Common myeloid progenitor, CD34-positive (primary cell): ENCODE measurements around the gene NMRK1.

Source experiments
- CTCF ChIA-PET: fragments of 350-600 bp; sonication (Branson Sonifier 250); formaldehyde crosslinking; loops from one replicate; lab custom pipeline; 2021; ENCODE audit warnings: antibody characterized with exemption; lab: Charles Lee
- POLR2A ChIA-PET: fragments of 350-600 bp; sonication (Branson Sonifier 250); formaldehyde crosslinking; loops from one replicate; lab custom pipeline; 2021; ENCODE audit warnings: antibody characterized with exemption; lab: Charles Lee
- DNase-seq, 3 donors: peaks; one replicate each; pipeline versions ENCODE4 v3.0.0 to v3.0.0-alpha.2; 2013
- H3K27ac ChIP-seq, 2 experiments: 1 replicate in 1 of 2; 2 replicates in 1 of 2; pipeline ENCODE4 v1.7.0; 2013; ENCODE audit warnings: inconsistent platforms in 2 of 2, low read length in 2 of 2, mild to moderate bottlenecking in 2 of 2, low read depth in 1 of 2, moderate library complexity in 1 of 2; ENCODE audit not compliant: severe bottlenecking in 2 of 2, insufficient read depth in 1 of 2, poor library complexity in 1 of 2
- H3K27me3 ChIP-seq, 5 experiments: replicated peaks in 2 of 5; 1 replicate in 3 of 5; 2 replicates in 2 of 5; pipeline versions ENCODE4 v1.6.1 to v1.7.0; 2013; ENCODE audit warnings: low read length in 4 of 5, mild to moderate bottlenecking in 2 of 5, moderate library complexity in 2 of 5, inconsistent platforms in 1 of 5; ENCODE audit not compliant: insufficient read depth in 5 of 5, control insufficient read depth in 4 of 5
- H3K36me3 ChIP-seq, 4 experiments: 1 replicate in 2 of 4; 2 replicates in 2 of 4; pipeline versions ENCODE4 v1.6.1 to v1.7.0; 2013; ENCODE audit warnings: low read length in 3 of 4, control low read depth in 1 of 4, mild to moderate bottlenecking in 1 of 4; ENCODE audit not compliant: control insufficient read depth in 4 of 4, insufficient read depth in 4 of 4
- H3K4me1 ChIP-seq, 4 experiments: 1 replicate in 3 of 4; 2 replicates in 1 of 4; pipeline versions ENCODE4 v1.6.1 to v1.7.1; 2013; ENCODE audit warnings: low read length in 3 of 4, mild to moderate bottlenecking in 3 of 4, control low read depth in 1 of 4, inconsistent platforms in 1 of 4, moderate library complexity in 1 of 4; ENCODE audit not compliant: control insufficient read depth in 4 of 4, insufficient read depth in 4 of 4; ENCODE audit errors: control extremely low read depth in 1 of 4
- H3K4me3 ChIP-seq, 7 experiments: 1 replicate in 4 of 7; 2 replicates in 3 of 7; pipeline versions ENCODE4 v1.5.1 to v1.7.0; 2013; ENCODE audit warnings: mild to moderate bottlenecking in 7 of 7, low read length in 6 of 7, moderate library complexity in 6 of 7, inconsistent platforms in 2 of 7, low read depth in 2 of 7, control low read depth in 1 of 7; ENCODE audit not compliant: insufficient read depth in 4 of 7, control insufficient read depth in 1 of 7; ENCODE audit errors: extremely low read depth in 1 of 7
- H3K9me3 ChIP-seq, 5 experiments: 1 replicate in 4 of 5; 2 replicates in 1 of 5; pipeline versions ENCODE4 v1.6.1 to v1.7.1; 2013; ENCODE audit warnings: low read length in 4 of 5, mild to moderate bottlenecking in 2 of 5, inconsistent platforms in 1 of 5, low read depth in 1 of 5, moderate library complexity in 1 of 5; ENCODE audit not compliant: control insufficient read depth in 4 of 5, insufficient read depth in 2 of 5; ENCODE audit errors: control extremely low read depth in 1 of 5
- WGBS: methylation state at CpG from one replicate; pipeline ENCODE4 v1.1.5; 2013; ENCODE audit not compliant: insufficient coverage; 5-methylcytosine and 5-hydroxymethylcytosine counted together

Gene NMRK1

DNA sequence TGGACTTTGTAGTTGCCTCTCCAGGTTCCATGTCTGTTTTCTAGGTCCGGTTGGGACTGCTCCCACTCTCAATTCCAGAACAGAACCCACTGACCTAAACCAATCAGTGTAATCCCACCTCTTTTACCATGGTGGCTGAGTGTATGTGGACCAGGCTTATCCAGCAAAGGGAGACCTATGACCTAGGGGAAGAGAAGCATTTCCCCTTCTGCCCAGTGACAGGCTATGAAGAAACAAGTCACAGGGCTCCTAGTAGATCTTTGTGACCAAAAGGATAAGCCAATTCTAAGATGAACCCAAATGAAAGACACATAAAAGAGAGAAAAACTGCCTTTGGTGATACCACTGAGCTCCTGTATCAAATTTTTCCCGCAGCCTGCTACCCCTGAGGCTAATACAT, 6.3 kb downstream of the NMRK1 start:
- Histone ChIP-seq H3K27me3 (no peaks in the 10 kb centered on the region), H3K36me3 (peaks cover 0 to 6% (median 4%) of the 10 kb centered on the region in 4 experiments), H3K9me3 (no peaks in the 10 kb centered on the region), H3K4me3 (no peak overlapping the region), H3K4me1 (peaks cover 0 to 15% (median 13%) of the 10 kb centered on the region in 4 experiments), H3K27ac (no peak overlapping the region)
- ChIA-PET POLR2A (no interaction called here), CTCF (no interaction called here)
- no peak for DNase-seq
- whole genome bisulfite sequencing, result no CpG with 5 or more reads among the region's 2 CpGs

DNA sequence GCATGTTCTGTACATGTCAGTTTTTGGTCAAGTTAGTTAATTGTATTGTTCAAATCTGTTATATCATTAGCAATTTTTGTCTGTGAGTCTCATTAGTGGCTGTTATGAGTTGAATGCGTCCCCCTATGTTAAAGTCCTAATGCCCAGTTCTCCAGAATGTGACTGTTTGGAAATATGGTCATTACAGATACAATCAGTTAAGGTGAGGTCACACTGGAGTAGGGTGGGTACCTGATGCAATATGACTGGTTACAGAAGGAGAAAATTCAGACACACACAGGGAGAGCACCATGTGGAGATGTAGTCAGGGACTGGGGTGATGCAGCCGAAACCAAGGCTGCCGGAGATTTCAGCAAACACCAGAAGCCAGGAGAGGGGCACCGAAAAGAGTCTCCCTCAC, 15.1 kb downstream of the NMRK1 start:
- H3K4me3 ChIP-seq, result no peak overlapping the region
- H3K27me3 ChIP-seq, result no peaks in the 10 kb centered on the region
- H3K36me3 ChIP-seq, result peaks cover 0 to 2% (median 0%) of the 10 kb centered on the region in 4 experiments
- ChIA-PET POLR2A (no interaction called here), CTCF (interaction anchor here (1.8 to 5.8 kb wide), 3 partner anchors 297 to 299 kb away, joined by 5 to 102 read pairs (median 9); no protein-coding TSS in a partner anchor)
- no peaks in the 10 kb centered on the region for H3K9me3 ChIP-seq
- H3K27ac ChIP-seq, result no peak overlapping the region
- DNase-seq, result no peak
- WGBS, result 100% methylated on average over 2 of the region's 4 CpGs
- no peaks in the 10 kb centered on the region for H3K4me1 ChIP-seq

DNA sequence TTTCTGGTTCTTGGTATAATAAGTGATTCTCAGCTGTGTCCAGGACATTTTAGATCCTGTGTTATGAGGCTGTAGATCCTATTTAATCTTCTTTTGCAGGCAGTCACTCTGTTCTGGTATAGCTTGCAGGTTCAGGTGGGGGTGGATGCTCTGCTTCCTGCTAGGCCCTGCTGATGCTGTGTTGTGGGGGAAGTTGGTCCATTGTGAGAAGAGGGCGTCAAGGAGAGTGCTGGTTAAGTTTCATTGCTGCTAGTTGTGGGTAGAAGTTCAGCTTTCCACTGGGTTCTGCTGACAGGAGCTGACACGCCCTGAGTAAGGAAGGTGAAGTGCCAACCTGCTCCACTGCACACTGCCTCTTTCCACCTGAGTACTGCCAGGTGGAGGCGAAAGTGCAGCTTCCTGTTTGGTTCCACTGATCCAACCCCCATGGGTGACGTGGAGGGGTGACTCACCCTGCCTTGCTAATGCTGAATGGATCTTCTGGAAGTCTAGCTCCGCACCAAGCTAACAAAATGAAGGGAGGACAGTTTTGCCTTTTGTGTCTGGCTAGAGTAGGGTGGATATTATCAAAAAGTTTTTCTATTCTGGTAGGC, 16.3 kb downstream of the NMRK1 start:
- H3K4me3 ChIP-seq, result no peak overlapping the region
- no peaks in the 10 kb centered on the region for H3K4me1 ChIP-seq
- CTCF ChIA-PET, result interaction anchor here (1.3 to 1.8 kb wide), 3 partner anchors 41 to 298 kb away, joined by 3 to 9 read pairs (median 5); no protein-coding TSS in a partner anchor
- no peak overlapping the region for H3K27ac ChIP-seq
- H3K36me3 ChIP-seq, result peaks cover 0 to 3% (median 1%) of the 10 kb centered on the region in 4 experiments
- POLR2A ChIA-PET, result no interaction called here
- H3K9me3 ChIP-seq, result no peaks in the 10 kb centered on the region
- WGBS, result 100% methylated on average over 4 of the region's 5 CpGs
- DNase-seq, result no peak
- H3K27me3 ChIP-seq, result no peaks in the 10 kb centered on the region

DNA sequence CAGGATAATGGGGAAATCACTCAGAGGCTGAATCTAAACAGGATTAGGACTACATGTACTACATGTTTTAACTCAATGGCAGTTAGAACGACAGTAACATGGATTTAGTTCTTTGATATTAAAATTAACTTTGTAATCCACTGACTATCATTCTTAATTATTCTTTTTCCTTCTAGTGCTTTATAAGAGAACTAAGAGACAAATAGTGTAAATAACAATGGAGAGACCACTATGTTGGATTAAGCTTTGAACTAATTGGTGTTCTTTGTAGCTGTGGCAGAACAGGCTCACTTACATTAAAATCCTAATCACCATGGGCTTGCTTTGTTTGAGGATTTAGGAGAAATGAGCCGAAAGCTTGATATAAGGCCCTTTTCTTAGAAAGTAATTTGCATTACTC, 18.8 kb downstream of the NMRK1 start:
- POLR2A ChIA-PET, result no interaction called here
- H3K9me3 ChIP-seq, result no peaks in the 10 kb centered on the region
- no CpG with 5 or more reads among the region's 2 CpGs for WGBS
- H3K27me3 ChIP-seq, result no peaks in the 10 kb centered on the region
- no peak overlapping the region for H3K4me3 ChIP-seq
- CTCF ChIA-PET, result interaction anchor here (0.8 to 2.1 kb wide), 4 partner anchors 40 to 294 kb away, joined by 3 to 6 read pairs (median 4); partner anchors contain the start of gene CARNMT1
- no peak for DNase-seq
- no peak overlapping the region for H3K27ac ChIP-seq
- no peaks in the 10 kb centered on the region for H3K4me1 ChIP-seq
- peaks cover 0 to 5% (median 1%) of the 10 kb centered on the region in 4 experiments for H3K36me3 ChIP-seq

DNA sequence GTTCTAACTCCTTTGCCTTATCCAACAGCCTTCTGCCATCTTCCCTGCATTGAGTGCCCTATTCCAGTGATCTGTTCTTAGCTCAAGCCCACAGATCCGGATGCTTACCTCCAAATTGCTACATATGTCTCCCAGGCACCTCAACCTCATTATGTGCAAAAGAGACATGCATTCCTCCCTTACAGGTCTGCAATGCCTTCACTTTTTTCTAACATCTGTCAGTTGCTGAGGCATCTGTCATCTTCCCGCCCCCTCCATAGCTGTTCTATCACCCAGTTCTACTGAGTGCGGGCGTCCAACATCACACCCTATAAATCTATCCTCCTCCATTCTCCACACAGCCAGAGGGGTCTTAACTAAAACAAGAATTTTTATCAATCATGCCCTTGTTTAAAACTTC, 20.1 kb downstream of the NMRK1 start:
- POLR2A ChIA-PET, result no interaction called here
- Histone ChIP-seq H3K4me1 (no peaks in the 10 kb centered on the region), H3K27me3 (no peaks in the 10 kb centered on the region), H3K36me3 (peaks cover 0 to 5% (median under 1%) of the 10 kb centered on the region in 4 experiments), H3K27ac (no peak overlapping the region), H3K4me3 (no peak overlapping the region), H3K9me3 (no peaks in the 10 kb centered on the region)
- DNase-seq, result no peak
- CTCF ChIA-PET, result interaction anchor here (1.1 to 1.7 kb wide), 5 partner anchors 13 to 294 kb away, joined by 3 to 5 read pairs (median 3); no protein-coding TSS in a partner anchor
- 67% methylated on average over 3 of the region's 4 CpGs for WGBS

DNA sequence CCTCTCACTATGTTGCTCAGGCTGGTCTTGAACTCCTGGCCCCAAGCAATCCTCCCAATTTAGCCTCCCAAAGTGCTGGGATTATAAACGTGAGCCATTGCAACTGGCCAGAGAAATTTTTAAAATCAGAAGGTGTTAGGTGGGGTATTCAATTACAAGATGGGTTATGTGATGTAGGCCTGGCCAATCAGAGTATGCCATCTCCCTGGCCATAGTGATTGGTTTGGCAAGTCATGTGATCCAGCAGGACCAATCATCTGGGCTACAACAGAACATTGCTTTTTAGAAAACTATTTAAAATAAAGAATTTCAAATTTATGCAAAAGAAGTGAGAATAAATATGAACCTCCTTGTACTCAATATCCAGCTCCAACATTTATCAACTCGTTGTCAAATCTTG, 22.4 kb downstream of the NMRK1 start:
- H3K4me1 ChIP-seq, result no peaks in the 10 kb centered on the region
- ChIA-PET POLR2A (no interaction called here), CTCF (interaction anchor here (0.7 to 1.9 kb wide), 5 partner anchors 10 to 77 kb away, joined by 3 to 6 read pairs (median 3); no protein-coding TSS in a partner anchor)
- H3K27ac ChIP-seq, result no peak overlapping the region
- H3K9me3 ChIP-seq, result no peaks in the 10 kb centered on the region
- H3K4me3 ChIP-seq, result no peak overlapping the region
- no peaks in the 10 kb centered on the region for H3K27me3 ChIP-seq
- WGBS, result no CpG with 5 or more reads among the region's 2 CpGs
- DNase-seq, result no peak
- peaks cover 0 to 5% (median 0%) of the 10 kb centered on the region in 4 experiments for H3K36me3 ChIP-seq

DNA sequence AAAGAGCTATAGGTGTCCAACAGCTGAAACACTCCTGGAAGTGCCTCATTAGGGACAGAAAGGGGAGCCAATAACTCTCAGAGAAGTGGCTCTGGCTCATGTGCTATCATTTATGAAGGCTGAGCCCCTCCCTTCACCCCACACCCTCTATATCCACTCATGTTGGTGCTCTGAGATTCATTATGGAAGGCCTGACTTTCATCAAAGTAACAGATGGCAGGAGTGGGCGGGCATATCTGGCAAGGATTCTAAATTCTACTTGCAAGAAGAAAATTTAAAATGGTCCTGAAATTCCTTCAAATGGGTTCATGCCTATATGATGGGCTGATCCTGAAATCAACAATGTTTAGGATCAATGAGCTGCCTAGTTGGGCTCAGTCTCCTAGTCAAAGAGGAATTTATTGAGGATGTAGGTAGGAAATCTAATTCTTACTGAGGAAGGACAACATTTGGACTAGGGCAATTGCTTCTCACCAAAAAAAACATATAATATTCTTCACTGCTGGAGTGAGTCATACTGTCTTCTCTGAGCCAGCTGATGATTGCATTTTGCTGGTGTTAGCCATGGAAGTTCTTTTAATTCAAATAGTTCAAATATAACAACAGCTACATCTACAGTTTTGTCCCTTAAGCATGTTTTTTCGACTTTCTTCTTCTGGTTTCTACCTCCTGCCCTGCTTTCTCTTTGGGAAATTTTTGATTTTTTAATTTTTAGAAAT, 23.5 kb downstream of the NMRK1 start:
- no peak for DNase-seq
- CTCF ChIA-PET, result interaction anchor here (0.8 to 1.9 kb wide), 9 partner anchors 9 to 287 kb away, joined by 3 to 6 read pairs (median 3); partner anchors contain the start of gene CARNMT1
- H3K27ac ChIP-seq, result no peak overlapping the region
- no peaks in the 10 kb centered on the region for H3K9me3 ChIP-seq
- H3K36me3 ChIP-seq, result peaks cover 0 to 5% (median 0%) of the 10 kb centered on the region in 4 experiments
- H3K4me1 ChIP-seq, result no peaks in the 10 kb centered on the region
- H3K4me3 ChIP-seq, result no peak overlapping the region
- WGBS, result 100% methylated on average over 1 of the region's 2 CpGs
- no peaks in the 10 kb centered on the region for H3K27me3 ChIP-seq
- POLR2A ChIA-PET, result interaction anchor here (0.8 kb wide), 1 partner anchor 69 kb away, joined by 3 read pairs; no protein-coding TSS in a partner anchor
